H9 (cell line): ENCODE data around the gene CD300A. TPM values are rescaled to one million over a fixed set of nuclear protein-coding genes. Genes with fewer than 3 reads are reported as not detected.

ENCODE experiments used
- DNase-seq: peaks from one replicate; pipeline ENCODE4 v3.0.0-alpha.2; 2017
- H2AFZ ChIP-seq: one replicate; pipeline ENCODE4 v1.6.1; 2013; ENCODE audit warnings: mild to moderate bottlenecking, low read length, control low read depth, moderate library complexity
- H2AK5ac ChIP-seq: 2 replicates; pipeline ENCODE4 v1.6.1; 2013; ENCODE audit warnings: low read length, control low read depth, mixed read lengths; ENCODE audit not compliant: insufficient read length
- H2BK120ac ChIP-seq: one replicate; pipeline ENCODE4 v1.6.1; 2013; ENCODE audit warnings: low read depth, mild to moderate bottlenecking, low read length, control low read depth, inconsistent platforms; ENCODE audit not compliant: poor library complexity, severe bottlenecking
- H2BK12ac ChIP-seq: 2 replicates; pipeline ENCODE4 v1.6.1; 2013; ENCODE audit warnings: low read length, control low read depth, mixed read lengths, low read depth; ENCODE audit not compliant: insufficient read length
- H2BK15ac ChIP-seq: 2 replicates; pipeline ENCODE4 v1.6.1; 2013; ENCODE audit warnings: low read depth, low read length, control low read depth
- H2BK20ac ChIP-seq: one replicate; pipeline ENCODE4 v1.6.1; 2013; ENCODE audit warnings: low read depth, mild to moderate bottlenecking, low read length, control low read depth, inconsistent platforms; ENCODE audit not compliant: poor library complexity, severe bottlenecking
- H2BK5ac ChIP-seq: 2 replicates; pipeline ENCODE4 v1.6.1; 2013; ENCODE audit warnings: low read length, control low read depth, mixed read lengths; ENCODE audit not compliant: insufficient read length
- H3K14ac ChIP-seq: 2 replicates; pipeline ENCODE4 v1.6.1; 2013; ENCODE audit warnings: low read length, control low read depth; ENCODE audit not compliant: insufficient read depth
- H3K18ac ChIP-seq: 2 replicates; pipeline ENCODE4 v1.6.1; 2013; ENCODE audit warnings: low read depth, mild to moderate bottlenecking, mixed read lengths, low read length, control low read depth; ENCODE audit not compliant: insufficient read length
- H3K23ac ChIP-seq: 2 replicates; pipeline ENCODE4 v1.6.1; 2013; ENCODE audit warnings: low read length, control low read depth, mixed read lengths, low read depth; ENCODE audit not compliant: insufficient read length
- H3K23me2 ChIP-seq: 2 replicates; pipeline ENCODE4 v1.6.1; 2013; ENCODE audit warnings: low read depth, mild to moderate bottlenecking, mixed read lengths, low read length, control low read depth; ENCODE audit not compliant: insufficient read length, poor library complexity, severe bottlenecking
- H3K27ac ChIP-seq: 2 replicates; pipeline ENCODE4 v1.5.1; 2013; ENCODE audit warnings: low read length, control low read depth, mixed read lengths, low read depth; ENCODE audit not compliant: insufficient read length
- H3K27me3 ChIP-seq: 2 replicates; pipeline ENCODE4 v1.6.1; 2013; ENCODE audit warnings: low read length, control low read depth, inconsistent platforms; ENCODE audit not compliant: insufficient read depth
- H3K4ac ChIP-seq: 2 replicates; pipeline ENCODE4 v1.6.1; 2013; ENCODE audit warnings: low read depth, mild to moderate bottlenecking, control low read depth, inconsistent platforms, low read length, moderate library complexity
- H3K4me1 ChIP-seq: 2 replicates; pipeline ENCODE4 v1.6.1; 2013; ENCODE audit warnings: low read length, control low read depth, inconsistent platforms; ENCODE audit not compliant: insufficient read depth
- H3K4me2 ChIP-seq: 2 replicates; pipeline ENCODE4 v1.6.1; 2013; ENCODE audit warnings: low read length, control low read depth, mixed read lengths; ENCODE audit not compliant: insufficient read length, insufficient read depth
- H3K56ac ChIP-seq: 2 replicates; pipeline ENCODE4 v1.6.1; 2013; ENCODE audit warnings: low read depth, mild to moderate bottlenecking, mixed read lengths, low read length, control low read depth; ENCODE audit not compliant: insufficient read length
- H3K79me1 ChIP-seq: 2 replicates; pipeline ENCODE4 v1.6.1; 2013; ENCODE audit warnings: low read depth, mild to moderate bottlenecking, moderate library complexity, low read length, control low read depth, inconsistent platforms; ENCODE audit not compliant: insufficient read depth, poor library complexity, severe bottlenecking
- H3K79me2 ChIP-seq: 2 replicates; pipeline ENCODE4 v1.6.1; 2013; ENCODE audit warnings: low read length, control low read depth, inconsistent platforms; ENCODE audit not compliant: insufficient read depth
- H3K9ac ChIP-seq: 2 replicates; pipeline ENCODE4 v1.6.1; 2013; ENCODE audit warnings: low read length, control low read depth, mixed read lengths; ENCODE audit not compliant: insufficient read length; ENCODE audit errors: extremely low read depth
- H3K9me3 ChIP-seq: one replicate; pipeline ENCODE4 v1.6.1; 2013; ENCODE audit warnings: low read depth, low read length, inconsistent platforms; ENCODE audit not compliant: control insufficient read depth
- H3T11ph ChIP-seq: one replicate; pipeline ENCODE4 v1.6.1; 2013; ENCODE audit warnings: mild to moderate bottlenecking, low read length, control low read depth, inconsistent platforms
- H4K20me1 ChIP-seq: one replicate; pipeline ENCODE4 v1.6.1; 2013; ENCODE audit not compliant: control insufficient read depth, insufficient read length, insufficient read depth
- H4K5ac ChIP-seq: 2 replicates; pipeline ENCODE4 v1.6.1; 2013; ENCODE audit warnings: low read depth, mild to moderate bottlenecking, mixed read lengths, low read length, control low read depth; ENCODE audit not compliant: insufficient read length
- H4K8ac ChIP-seq: replicated peaks from 2 replicates; pipeline ENCODE4 v1.6.1; 2013; ENCODE audit warnings: low read length, control low read depth, mixed read lengths, low read depth; ENCODE audit not compliant: insufficient read length
- H4K91ac ChIP-seq: 2 replicates; pipeline ENCODE4 v1.6.1; 2013; ENCODE audit warnings: low read depth, mild to moderate bottlenecking, moderate library complexity, mixed read lengths, low read length, control low read depth; ENCODE audit not compliant: insufficient read length
- H3K27ac Mint-ChIP-seq, 3 experiments: 2 replicates in 2 of 3; 3 replicates in 1 of 3; pipeline ENCODE4 v1.8.0; 2020 to 2021; ENCODE audit warnings: mixed read lengths in 3 of 3, mild to moderate bottlenecking in 1 of 3, moderate library complexity in 1 of 3
- H3K27me3 Mint-ChIP-seq: 2 replicates; pipeline ENCODE4 v1.8.0; 2021; ENCODE audit warnings: low read depth, mild to moderate bottlenecking, moderate library complexity, mixed read lengths
- H3K36me3 Mint-ChIP-seq, 3 experiments: 2 replicates in 2 of 3; 3 replicates in 1 of 3; pipeline ENCODE4 v1.8.0; 2020 to 2021; ENCODE audit warnings: low read depth in 3 of 3, mixed read lengths in 3 of 3; ENCODE audit not compliant: insufficient read depth in 1 of 3
- H3K4me1 Mint-ChIP-seq, 2 experiments: 2 replicates each; pipeline ENCODE4 v1.8.0; 2020; ENCODE audit warnings: mixed read lengths in 2 of 2
- H3K4me3 Mint-ChIP-seq, 2 experiments: 2 replicates in 1 of 2; 3 replicates in 1 of 2; pipeline ENCODE4 v1.8.0; 2020 to 2021; ENCODE audit warnings: mild to moderate bottlenecking in 2 of 2, mixed read lengths in 2 of 2, moderate library complexity in 1 of 2
- H3K9me3 Mint-ChIP-seq, 2 experiments: 2 replicates in 1 of 2; 3 replicates in 1 of 2; pipeline ENCODE4 v1.8.0; 2020; ENCODE audit warnings: mild to moderate bottlenecking in 2 of 2, mixed read lengths in 2 of 2, moderate library complexity in 1 of 2
- WGBS: extraction: QIAGEN DNeasy Blood & Tissue Kit; methylation state at CpG from one replicate; pipeline ENCODE4 v1.1.7; 2013; ENCODE audit warnings: missing lambda C conversion rate, low lambda C conversion rate, mixed read lengths; ENCODE audit not compliant: insufficient read length; ENCODE audit errors: extremely low coverage; 5-methylcytosine and 5-hydroxymethylcytosine counted together
- total RNA-seq: library from RNA; stranded (reverse); gene quantifications from 2 replicates; pipeline ENCODE4 v1.2.1, GENCODE V29; 2021
- TF ChIP-seq, protein P1 (sequence below): fragments of 200-600 bp; sonication (generic); conservative IDR thresholded peaks from 3 replicates; pipeline ENCODE4 v1.8.0; 2021; ENCODE audit warnings: antibody characterized with exemption, mild to moderate bottlenecking

The CD300A gene
- total RNA-seq, 1 experiment from 2014 or later = not detected

DNA sequence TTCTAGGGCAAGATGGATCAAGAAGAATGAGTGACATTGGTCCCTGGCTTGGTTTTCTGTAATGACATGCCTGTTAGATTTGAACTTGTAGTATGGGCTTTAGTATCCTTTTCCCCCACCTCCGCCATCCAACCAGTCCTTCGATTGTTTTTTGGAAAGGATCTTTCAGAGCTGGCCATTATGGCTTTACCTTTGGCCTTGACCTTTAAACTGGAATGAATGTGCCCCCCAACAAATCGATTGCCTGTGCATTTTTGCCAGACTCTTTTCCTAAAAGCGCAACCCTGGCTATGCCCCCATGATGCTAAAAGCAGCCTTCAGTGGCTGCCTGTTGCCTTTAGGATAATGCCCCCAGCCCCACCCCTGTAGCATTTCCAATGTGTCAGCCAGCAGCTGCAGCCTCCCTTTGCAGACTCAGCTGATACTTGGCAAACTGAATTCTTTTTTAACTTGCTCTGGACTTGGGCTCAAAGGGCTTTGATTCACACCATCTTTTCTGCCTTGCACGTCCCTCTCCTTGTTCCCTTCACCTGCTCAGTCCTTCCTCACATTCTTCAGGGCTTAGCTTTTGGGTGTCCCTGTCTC lies 30.6 kb upstream of the CD300A start:
- Histone ChIP-seq H4K91ac (no peak overlapping the region), H2BK20ac (no peak overlapping the region), H3T11ph (no peak overlapping the region), H3K27me3 (peaks cover 3% of the 10 kb centered on the region), H3K4ac (no peak overlapping the region), H3K79me1 (no peaks in the 10 kb centered on the region), H3K18ac (no peak overlapping the region), H2BK15ac (no peak overlapping the region), H3K23me2 (peaks cover 18% of the 10 kb centered on the region), H2BK120ac (no peak overlapping the region), H4K8ac (no peak overlapping the region), H4K5ac (no peak overlapping the region), H4K20me1 (no peaks in the 10 kb centered on the region), H3K4me1 (peaks cover 2% of the 10 kb centered on the region; the same call in 1 of the 2 replicates), H3K79me2 (no peaks in the 10 kb centered on the region), H3K9ac (no peak overlapping the region), H3K27ac (no peak overlapping the region), H2BK5ac (no peak overlapping the region), H3K4me2 (no peak overlapping the region), H2BK12ac (no peak overlapping the region), H3K56ac (no peak overlapping the region), H3K23ac (no peak overlapping the region), H2AK5ac (no peak overlapping the region), H3K9me3 (no peaks in the 10 kb centered on the region), H2AFZ (no peak overlapping the region), H3K14ac (no peak overlapping the region)
- Mint-ChIP-seq H3K4me3 (no peak overlapping the region), H3K27me3 (peaks cover 53% of the 10 kb centered on the region), H3K36me3 (peaks cover 4 to 20% (median 6%) of the 10 kb centered on the region in 3 experiments; a peak in 6 of 7 replicates), H3K4me1 (peaks cover 13 to 35% of the 10 kb centered on the region in 2 experiments), H3K9me3 (peaks cover 4 to 6% of the 10 kb centered on the region in 2 experiments; a peak in 4 of 5 replicates), H3K27ac (no peak overlapping the region)
- DNase-seq = no peak
- TF ChIP-seq, protein P1, sequence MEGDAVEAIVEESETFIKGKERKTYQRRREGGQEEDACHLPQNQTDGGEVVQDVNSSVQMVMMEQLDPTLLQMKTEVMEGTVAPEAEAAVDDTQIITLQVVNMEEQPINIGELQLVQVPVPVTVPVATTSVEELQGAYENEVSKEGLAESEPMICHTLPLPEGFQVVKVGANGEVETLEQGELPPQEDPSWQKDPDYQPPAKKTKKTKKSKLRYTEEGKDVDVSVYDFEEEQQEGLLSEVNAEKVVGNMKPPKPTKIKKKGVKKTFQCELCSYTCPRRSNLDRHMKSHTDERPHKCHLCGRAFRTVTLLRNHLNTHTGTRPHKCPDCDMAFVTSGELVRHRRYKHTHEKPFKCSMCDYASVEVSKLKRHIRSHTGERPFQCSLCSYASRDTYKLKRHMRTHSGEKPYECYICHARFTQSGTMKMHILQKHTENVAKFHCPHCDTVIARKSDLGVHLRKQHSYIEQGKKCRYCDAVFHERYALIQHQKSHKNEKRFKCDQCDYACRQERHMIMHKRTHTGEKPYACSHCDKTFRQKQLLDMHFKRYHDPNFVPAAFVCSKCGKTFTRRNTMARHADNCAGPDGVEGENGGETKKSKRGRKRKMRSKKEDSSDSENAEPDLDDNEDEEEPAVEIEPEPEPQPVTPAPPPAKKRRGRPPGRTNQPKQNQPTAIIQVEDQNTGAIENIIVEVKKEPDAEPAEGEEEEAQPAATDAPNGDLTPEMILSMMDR = no peak
- WGBS = no CpG with 5 or more reads among the region's 5 CpGs
